HG02571 (cell line): Measurements from ENCODE around the gene OSCAR.
"Not testable (repeated sequence)": the region's sequence is repeated elsewhere in the genome, so short reads cannot be mapped to it uniquely, and the experiment has no call there.

Source experiments
- ATAC-seq: cut with Tn5 transposase; IDR thresholded peaks from one replicate; pipeline ENCODE4 v1.9.1; 2021; ENCODE audit warnings: mild to moderate bottlenecking, moderate library complexity; ENCODE audit not compliant: unreplicated experiment

Gene OSCAR

DNA sequence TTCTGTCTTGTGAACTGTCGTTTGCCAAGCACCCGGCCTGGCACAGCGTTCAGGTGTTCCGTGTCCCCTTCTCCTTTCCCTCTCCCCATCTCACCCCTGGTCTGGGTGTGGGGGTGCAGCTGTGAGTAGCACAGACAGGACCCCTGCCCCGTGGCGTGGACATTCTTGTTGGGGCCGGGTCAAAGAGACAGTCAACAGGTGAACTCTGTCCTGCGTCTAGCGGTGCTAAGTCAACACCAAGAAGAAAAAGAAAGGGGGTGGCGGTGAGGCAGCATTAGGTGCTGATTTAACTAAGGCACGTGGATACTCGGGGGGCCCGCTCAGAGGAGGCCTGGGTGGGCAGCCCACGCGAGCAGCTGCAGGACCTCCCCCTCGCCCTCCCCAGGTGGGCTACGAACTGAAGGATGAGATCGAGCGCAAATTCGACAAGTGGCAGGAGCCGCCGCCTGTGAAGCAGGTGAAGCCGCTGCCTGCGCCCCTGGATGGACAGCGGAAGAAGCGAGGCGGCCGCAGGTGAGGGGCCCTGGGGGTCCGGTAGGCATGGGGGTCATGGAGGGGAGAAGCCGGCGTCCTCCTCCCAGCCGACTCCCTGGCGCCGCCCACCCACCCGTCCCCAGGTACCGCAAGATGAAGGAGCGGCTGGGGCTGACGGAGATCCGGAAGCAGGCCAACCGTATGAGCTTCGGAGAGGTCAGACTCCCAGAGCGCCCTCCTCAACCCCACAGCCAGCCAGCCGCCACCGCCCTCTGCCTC is 27.3 kb upstream of the OSCAR start:
- ATAC-seq: no peak

DNA sequence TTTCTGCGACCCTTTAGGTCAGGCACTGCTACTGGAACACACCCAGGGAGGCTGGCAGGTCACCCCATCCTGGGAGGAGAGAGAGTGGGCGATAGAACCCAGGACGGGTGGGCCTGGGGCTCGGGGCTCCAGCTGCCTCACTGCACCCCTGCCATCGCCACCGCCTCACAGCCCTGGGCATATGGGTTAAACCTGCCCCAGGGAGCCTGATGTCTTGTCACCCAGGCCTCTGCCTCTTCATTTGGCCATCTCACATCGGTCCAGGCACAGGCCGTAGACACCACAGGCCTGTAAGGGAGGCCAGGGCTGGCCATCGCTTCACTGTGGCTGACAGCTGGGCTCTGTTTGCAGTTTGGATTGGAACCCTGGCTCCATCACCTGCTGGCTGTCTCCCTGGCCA is 25.1 kb upstream of the OSCAR start:
- no peak for ATAC-seq

DNA sequence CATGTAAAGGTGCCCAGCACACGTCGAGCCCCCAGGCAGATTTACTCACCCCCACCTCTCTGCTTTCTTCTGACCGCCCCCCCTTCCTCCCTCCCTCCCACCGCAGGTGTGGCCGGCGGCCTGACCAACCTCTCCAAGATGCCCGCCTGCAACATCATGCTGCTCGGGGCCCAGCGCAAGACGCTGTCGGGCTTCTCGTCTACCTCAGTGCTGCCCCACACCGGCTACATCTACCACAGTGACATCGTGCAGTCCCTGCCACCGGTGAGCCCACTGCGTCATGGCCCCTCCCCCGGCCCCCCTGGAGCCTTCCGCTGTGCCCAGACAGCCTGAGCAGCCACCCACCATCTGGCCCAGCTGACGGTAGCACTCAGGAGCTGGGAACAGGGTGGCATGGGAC is 23.8 kb upstream of the OSCAR start:
- ATAC-seq: no peak

DNA sequence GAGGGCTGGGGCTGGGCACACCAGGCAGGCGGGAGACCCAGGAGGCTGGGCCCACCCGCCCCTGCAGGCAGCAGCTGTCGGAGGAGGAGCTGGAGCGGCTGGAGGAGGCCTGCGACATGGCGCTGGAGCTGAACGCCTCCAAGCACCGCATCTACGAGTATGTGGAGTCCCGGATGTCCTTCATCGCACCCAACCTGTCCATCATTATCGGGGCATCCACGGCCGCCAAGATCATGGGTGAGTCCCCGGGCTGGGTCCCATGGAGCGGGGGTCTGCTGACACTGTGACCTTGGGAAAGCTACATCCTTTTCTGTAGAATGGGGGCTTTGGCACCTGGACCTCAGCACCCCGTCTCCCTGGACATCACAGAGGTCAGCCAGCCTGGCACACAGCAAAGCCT is 23.1 kb upstream of the OSCAR start:
- no peak for ATAC-seq

DNA sequence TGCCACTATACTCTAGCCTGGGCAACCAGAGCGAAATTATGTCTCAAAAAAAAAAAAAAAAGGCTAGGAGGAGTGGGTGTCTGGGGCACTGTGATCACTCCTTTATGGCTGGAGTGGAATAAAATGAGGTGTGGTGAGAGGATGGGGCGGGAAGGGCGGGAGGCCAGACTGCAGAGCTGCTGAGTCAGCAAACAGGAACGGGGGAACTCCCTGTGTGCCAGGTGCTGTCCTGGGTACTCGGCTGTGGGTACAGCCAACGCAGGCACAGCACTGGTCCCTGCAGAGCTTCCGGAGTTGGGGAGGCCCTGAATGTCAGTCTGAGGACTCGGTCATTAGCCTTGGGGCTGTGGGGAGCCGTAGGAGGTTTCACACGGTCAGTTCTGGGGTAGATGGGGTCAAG is 20.7 kb upstream of the OSCAR start:
- no peak for ATAC-seq

DNA sequence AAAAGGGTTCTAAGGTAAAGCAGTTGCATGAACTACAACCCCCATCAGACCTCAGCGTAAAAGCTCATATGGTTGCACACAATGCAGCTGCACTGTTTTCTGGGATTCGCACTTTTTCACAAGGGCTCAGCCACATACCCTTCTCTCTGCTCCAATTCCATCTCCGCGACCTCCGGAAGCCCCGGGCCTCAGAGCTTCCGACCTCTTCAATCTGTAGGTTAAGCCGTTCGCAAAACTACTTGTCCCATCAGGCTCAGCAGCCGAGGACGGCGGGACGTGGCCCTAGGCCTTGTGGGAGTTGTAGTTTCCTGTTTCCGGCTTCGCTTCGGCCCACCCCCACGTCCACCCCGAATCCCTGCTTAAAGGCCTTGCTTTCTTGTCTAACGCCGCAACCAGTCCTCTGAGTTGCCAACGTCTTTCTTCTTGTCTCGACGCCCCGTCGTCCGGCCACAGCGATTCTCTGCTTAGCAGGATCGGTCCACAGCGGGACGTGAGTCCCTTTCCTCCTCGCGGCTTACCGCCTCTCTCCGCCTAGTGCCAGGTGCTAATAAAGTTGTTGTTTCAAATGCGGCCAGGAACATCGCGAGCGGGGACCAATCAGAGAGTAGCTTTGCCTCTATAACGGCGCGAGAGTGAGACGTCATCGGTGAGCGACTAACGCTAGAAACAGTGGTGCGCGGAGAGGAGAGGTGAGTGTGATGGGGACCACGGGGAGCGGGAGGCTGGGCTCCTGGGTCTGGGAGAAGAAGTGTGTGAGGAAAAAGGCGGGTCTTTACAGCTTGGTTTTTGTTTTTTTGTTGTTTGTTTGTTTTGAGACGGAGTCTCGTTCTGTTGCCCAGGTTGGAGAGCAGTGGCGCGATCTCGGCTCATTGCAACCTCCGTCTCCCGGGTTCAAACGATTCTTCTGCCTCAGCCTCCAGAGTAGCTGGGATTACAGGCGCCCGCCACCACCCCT is 14.8 kb upstream of the OSCAR start, which contains the start of the genes PRPF31 and TFPT:
Gene PRPF31 (plus strand): TSS at position 646 of the 955 bp plus-strand sequence. CDS start 2,525 bp downstream, outside the sequence.
Gene TFPT (minus strand): TSS at position 549 of the 955 bp plus-strand sequence. CDS start 388 bp downstream, at position 161.
- peak; percentile 75 for ATAC-seq

DNA sequence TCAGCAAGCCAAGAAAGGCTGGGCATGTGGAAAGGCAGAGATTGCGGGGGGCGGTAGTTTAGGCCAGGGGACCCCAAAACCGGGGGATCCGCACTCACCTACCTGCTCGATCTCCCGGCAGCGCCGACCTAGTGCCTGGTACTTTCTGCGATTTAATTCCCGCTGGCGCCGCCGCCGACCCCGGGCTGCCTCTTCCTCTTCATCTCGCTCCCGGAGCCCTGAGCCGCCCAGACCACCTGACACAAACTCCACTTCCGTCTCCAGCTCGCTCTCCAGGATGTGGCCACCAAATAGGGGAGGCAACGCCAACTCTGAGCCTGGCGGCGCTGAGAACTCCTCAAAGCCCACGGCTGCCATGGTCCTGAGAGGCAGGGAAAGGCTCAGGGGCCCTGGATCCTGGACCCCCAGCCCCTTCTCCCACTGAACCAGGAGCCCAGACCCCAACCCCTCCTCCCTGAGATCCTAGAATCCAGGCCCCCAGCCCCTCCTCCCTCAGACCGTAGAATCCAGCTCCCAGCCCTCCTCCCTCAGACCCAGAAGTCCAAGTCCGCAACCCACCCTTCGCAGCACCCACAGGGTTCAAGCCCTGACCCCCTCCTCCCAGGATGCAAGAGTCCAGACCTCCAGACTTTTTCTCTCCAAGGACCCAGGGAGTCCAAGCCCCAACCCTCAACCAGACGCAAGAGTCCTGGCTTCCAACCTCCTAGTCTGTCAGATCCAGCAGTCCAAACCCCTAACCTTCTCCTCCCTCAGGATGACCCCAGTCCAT is 13.9 kb upstream of the OSCAR start:
- ATAC-seq: no peak

DNA sequence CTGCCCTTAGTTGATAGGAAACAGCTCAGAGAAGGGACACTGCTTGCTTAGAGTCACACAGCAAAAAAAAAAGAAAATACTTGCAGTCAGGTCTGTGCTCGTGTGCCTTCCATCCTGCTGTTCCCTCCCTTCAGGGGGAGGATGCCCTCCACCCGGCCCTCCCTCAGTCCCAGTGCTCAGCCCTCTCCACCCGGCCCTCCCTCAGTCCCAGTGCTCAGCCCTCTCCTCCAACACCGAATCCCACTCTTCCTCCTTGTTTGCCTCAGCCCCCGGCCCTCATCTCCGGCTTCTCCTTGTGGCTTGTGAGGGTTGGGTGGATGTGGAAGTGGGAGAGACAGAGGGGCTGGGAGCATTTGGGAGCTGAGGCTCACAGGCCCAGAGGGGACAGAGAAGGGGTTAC is 9.0 kb upstream of the OSCAR start:
- ATAC-seq: no peak

DNA sequence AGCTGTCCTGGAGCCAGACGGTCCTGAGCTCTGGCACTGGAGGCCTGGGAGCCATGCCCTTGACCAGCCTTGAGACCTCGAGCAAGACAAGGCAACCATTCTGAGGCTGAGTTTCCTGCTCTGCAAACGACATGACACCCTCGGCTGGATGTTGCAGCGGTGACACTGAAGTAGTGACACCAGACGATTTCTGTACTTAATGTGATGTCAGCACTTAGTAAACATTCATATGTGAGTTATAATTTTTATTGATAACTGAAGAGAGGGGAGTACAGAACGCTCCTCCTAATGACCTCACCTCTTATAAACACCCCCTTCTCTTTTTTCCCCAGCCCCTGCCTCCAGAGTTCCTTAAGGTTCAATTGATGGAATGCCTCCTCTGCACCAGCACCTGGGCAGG is 7.9 kb upstream of the OSCAR start:
- no peak for ATAC-seq

DNA sequence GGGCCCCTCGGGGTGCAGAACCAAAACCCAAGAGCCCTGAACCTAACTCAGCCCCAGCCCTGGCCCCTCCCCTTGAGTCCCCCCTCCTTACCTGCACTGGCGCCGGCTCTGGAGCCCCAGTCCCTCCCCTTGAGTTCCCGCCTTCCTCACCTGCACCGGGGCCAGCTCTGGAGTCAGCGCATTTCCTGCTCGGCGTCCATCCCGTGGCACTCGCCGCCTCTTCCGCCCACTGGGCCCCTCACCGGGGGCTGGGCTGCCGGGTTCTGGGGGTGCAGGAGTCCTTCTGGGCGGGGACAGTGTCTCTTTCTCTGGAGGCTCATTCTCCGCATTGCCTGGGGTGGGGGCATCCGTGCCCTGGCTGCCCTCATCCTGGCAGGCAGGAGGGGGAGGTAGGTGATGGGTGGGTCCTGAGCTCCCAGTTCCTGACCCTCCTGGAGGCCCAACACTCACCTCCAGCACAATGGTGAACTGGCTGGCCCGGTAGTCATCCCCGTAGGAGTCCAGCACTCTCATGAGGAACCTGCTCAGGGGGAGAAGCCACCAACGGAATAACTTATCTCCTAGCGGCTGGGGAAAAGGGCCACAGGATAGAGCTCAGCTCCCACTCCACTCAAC is 7.4 kb upstream of the OSCAR start:
- ATAC-seq: no peak

DNA sequence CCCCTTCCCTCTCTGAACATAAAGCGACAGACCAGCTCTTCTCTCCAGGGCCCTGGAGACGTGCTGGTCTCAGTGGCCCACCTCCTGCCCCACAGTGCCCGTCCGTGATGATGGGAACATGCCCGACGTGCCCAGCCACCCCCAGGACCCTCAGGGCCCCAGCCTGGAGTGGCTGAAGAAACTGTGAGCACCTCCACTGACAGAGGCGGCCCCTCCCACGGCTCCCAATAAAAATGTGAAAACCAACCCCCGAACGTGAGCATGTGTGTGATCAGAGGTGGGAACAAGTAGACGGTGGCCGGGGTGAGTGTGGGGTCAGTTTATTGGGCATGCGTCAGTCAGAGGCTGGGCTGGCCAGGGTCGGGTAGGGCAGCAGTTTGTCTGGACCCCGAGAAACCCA is 6.1 kb upstream of the OSCAR start:
- ATAC-seq: no peak

DNA sequence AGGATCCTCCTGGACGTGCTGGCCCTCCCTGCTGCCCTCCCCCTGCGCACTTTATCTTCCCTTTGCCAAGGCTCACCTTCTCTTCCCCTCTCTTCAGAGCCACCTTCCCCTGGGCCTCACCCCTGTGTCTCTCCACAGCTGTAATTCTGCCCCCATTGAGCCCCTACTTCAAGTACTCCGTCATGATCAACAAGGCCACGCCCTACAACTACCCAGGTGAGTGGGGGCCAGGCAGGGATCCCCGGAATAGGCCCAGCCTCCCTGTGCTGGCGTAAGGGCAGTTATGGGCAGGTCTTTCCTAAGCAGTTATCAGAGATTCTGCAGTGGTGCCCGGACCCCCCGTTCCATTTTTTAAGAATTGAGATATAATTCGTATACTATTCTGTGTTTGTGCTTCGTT is 5.2 kb upstream of the OSCAR start:
- ATAC-seq: no peak

DNA sequence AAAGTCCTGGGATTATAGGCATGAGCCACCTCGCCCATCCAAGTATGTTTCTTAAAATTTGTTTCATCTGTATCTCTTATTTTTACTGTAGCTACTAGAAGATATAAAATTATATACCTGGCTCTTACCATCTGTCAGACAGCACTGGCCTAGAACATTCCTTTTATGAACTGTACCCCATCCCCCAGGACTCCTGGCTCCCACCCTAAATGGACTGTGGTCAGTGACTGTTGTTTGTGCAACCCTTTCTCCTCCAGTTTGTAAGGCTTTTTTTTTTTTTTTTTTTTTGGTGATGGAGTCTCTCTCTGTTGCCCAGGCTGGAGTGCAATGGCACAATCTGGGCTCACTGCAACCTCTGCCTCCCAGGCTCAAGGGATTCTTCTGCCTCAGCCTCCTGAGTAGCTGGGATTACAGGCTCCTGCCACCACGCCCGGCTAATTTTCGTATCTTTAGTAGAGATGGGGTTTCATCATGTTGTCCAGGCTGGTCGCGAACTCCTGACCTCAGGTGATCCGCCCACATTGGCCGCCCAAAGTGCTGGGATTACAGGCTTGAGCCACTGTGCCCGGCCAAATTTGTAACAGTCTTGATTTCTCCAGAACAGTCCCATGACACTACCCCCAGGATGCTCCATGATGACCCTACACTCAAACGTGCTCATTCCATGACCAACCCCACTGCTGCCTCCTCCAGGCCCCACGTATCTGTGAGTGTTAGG is 4.6 kb upstream of the OSCAR start:
- no peak for ATAC-seq

DNA sequence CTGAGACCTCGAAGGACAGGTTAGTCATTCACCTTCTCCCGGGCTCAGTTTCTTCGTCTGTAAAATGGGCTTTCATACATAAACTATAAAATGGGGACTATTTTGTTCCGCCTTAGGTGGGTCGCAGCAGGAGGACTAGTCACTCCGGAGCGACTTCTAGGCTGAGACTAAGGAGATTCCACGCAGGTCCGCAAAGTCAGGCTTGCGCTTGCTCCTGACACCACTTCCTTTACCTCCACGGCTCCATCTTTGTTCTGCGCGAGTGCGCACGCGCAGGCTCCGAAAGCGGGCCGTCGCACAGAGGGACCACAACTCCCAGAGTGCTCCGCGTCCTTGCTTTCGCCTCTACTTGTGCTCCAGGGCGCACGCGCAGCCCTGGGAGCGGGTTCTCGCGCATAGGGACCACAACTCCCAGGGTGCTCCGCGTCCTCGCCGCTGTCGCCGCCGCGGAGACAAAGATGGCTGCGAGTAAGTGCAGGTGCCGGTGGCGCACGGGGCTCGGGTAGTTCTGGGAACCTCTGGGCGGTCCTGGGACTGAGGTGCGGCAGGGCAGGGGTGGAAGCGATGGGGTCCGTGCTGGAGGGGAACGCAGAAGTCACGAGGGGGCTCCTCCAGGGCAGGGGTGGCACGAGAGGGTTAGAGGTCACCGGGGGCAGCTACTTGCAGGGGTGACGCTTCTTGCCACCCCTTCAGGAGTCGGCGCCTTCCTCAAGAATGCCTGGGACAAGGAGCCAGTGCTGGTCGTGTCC is 2.0 kb upstream of the OSCAR start, which contains the start of gene NDUFA3:
Gene NDUFA3 (plus strand): TSS at position 435 of the 749 bp plus-strand sequence. CDS start 24 bp downstream, at position 459.
- peak; percentile 91 for ATAC-seq

DNA sequence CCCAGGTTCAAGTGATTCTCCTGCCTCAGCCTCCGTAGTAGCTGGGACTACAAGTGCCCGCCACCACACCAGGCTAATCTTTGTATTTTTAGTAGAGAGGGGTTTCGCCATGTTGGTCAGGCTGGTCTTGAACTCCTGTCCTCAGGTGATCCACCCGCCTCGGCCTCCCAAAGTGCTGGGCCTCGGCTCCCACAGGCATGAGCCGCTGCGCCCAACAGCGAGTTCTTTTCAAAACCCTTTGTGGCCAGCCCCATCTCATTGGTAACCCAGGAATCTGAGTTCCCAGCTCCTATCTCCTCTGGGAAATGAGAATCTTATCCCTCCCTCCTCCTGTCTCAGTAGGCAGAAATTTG is 724 bp downstream of the OSCAR start:
- ATAC-seq: not testable (repeated sequence)

DNA sequence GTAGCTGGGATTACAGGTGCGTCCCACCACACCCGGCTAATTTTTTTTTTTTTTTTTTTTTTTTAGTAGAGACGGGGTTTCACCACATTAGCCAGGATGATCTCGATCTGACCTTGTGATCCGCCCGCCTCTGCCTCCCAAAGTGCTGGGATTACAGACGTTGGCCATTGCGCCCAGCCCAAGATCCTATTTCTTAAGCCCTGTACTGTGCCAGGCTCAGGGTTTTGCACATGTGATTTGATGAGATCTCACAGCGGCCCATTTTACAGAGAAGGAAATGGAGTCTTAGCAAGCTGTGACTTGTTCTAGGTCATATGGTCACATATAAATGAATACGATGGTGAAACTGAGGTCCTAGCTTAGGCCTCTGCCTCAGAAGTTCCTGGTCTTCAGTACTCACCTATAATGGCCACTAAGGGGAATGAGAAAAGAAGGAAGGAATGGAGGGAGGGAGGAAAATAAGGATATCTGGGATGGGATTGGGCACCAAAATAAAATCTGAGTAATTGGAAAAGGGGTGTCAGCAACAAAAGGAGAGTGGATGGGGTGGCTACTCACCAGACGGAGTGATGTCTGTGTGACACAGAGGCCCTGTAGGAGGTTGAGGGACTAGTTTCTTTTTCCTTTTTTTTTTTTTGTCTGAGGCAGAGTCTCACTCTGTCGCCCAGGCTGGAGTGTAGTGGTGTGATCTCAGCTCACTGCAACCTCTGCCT is 1.3 kb downstream of the OSCAR start:
- no peak for ATAC-seq

DNA sequence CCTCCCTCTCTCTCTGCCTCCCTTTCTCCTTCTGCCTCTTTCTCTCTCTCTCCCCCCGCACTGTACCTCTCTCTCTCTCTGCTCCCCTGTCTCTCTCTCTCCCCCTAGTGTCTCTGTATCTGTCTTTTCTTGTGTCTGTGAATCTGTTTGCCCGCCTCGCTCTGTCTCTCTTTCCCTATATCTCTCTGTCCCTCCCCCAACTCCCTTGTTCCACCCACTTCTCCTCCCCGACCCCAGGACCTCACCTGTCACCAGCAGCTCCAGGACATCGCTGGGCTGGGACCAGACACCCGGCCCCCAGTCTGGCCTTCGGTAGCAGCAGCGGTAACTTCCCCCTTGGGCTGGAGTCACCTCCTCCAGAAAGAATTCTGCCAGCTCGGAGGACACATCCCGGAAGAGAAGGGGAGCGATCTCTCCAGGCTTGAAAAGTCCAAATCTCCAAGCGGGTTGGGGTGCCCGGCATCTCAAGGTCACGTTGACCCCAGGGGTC is 3.9 kb downstream of the OSCAR start:
- ATAC-seq: no peak

DNA sequence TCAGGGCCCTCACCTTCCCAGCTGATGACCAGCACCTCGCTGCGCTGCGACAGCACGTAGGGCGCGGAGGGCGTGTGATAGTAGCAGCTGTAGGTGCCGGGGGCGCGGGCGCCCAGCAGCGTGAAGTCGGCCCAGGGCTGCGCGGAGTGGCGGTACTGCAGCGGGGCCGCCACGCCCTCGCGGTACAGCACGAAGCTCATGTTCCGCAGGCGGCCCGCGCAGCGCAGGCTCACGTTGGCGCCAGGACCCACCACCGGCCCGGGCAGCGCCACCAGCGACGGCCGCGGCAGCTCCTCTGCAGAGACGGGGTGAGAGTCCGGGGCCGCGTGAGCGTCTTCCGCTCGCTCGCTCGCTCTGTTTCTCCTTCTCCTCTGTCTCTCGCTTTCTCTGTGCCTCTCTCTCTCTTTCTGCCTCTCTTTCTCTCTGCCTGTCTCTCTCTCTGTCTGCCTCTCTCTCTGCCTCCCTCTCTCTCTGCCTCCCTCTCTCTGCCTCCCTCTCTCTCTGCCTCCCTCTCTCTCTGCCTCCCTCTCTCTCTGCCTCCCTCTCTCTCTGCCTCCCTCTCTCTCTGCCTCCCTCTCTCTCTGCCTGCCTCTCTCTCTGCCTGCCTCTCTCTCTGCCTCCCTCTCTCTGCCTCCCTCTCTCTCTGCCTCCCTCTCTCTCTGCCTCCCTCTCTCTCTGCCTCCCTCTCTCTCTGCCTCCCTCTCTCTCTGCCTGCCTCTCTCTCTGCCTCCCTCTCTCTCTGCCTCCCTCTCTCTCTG is 4.6 kb downstream of the OSCAR start:
- ATAC-seq: not testable (repeated sequence)
